B cell (primary cell): Measurements from ENCODE around the gene NTHL1.

ENCODE experiments used
- CTCF ChIP-seq: fragments of 200-600 bp; IDR thresholded peaks from one replicate; pipeline ENCODE4 v1.8.0; 2022; ENCODE audit warnings: antibody characterized with exemption, mild to moderate bottlenecking
- EZH2 ChIP-seq: IDR thresholded peaks from 2 replicates; pipeline ENCODE4 v1.6.1; 2012; ENCODE audit warnings: borderline replicate concordance, low read depth, mild to moderate bottlenecking, moderate library complexity, low read length; ENCODE audit not compliant: insufficient read depth, poor library complexity, severe bottlenecking

GRCh38 chr16:2053897-2054296 is 6.3 kb upstream of the NTHL1 start:
- TF ChIP-seq CTCF (no peak), EZH2 (no peak)
